Measurements from ENCODE around the gene NUDT3. TPM values are rescaled to one million over a fixed set of nuclear protein-coding genes. Genes with fewer than 3 reads are reported as not detected.

The NUDT3 gene
- total and polyA plus RNA-seq, 2 experiments from 2014 or later = 18.6 to 26.1 TPM

DNA sequence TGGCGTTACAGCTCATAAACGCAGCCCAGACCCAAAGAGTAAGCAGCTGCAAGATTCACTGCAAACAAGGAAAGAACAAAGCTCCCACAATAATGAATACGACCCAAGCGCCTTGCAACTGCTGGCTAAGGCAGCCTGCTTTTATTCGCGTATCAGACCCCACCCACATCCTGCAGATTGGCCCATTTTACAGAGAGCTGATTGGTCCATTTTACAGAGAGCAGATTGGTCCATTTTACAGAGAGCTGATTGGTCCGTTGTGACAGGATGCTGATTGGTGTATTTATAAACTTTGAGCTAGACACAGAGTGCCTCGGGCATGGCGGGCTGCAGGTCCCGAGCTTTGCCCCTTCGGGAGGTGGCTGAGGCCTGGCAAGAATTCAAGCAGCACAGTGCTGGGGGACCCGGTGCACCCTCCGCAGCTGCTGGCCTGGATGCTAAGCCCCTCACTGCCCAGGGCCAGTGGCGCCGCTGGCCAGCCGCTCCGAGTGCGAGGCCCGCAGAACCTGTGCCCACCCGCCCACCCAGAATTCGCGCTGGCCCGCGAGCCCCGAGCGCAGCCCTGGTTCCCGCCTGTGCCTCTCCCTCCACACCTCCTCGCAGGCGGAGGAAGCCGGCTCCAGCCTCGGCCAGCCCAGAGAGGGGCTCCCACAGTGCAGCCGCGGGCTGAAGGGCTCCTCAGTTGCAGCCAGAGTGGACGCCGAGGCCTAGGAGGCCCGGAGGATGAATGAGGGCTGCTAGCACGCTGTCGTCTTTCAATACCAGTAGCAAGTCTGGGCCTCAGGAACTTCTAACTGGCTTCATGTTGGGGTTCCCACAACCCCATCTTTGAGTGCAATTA, 44.6 kb upstream of the NUDT3 start:
- Histone ChIP-seq H3K36me3 (no peaks in the 10 kb centered on the region), H3K4me1 (ENCODE audit: low read depth) (no peaks in the 10 kb centered on the region), H3K9me3 (ENCODE audit: low read depth) (no peaks in the 10 kb centered on the region), H3K27ac (no peak overlapping the region), H3K27me3 (no peaks in the 10 kb centered on the region), H3K4me3 (no peak overlapping the region)
- TF ChIP-seq, protein P1, sequence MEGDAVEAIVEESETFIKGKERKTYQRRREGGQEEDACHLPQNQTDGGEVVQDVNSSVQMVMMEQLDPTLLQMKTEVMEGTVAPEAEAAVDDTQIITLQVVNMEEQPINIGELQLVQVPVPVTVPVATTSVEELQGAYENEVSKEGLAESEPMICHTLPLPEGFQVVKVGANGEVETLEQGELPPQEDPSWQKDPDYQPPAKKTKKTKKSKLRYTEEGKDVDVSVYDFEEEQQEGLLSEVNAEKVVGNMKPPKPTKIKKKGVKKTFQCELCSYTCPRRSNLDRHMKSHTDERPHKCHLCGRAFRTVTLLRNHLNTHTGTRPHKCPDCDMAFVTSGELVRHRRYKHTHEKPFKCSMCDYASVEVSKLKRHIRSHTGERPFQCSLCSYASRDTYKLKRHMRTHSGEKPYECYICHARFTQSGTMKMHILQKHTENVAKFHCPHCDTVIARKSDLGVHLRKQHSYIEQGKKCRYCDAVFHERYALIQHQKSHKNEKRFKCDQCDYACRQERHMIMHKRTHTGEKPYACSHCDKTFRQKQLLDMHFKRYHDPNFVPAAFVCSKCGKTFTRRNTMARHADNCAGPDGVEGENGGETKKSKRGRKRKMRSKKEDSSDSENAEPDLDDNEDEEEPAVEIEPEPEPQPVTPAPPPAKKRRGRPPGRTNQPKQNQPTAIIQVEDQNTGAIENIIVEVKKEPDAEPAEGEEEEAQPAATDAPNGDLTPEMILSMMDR (IDR thresholded peaks at IDR 0.05; ENCODE audit: low read depth, low read length) = no peak
- DNase-seq (ENCODE audit: low read depth in 1 of 2, low spot score in 1 of 2) = no peak

DNA sequence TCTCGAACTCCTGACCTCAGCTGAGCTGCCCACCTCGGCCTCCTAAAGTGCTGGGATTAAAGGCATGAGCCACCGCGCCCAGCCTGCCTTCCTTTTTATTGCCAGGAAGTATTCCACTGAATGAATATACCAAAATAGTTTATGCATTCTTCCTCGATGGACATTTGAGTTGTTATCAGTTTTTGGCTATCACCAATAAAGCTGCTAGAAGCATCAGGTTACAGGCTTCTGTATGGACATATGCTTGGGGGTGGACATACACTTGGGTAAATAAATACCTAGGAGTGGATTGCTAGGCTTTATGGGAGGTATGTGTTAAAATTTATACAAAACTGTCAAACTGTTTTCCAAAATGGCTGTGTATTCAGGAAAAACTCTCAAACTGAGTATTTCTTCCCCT, 43.4 kb upstream of the NUDT3 start:
- no peak for DNase-seq (ENCODE audit: low read depth in 1 of 2, low spot score in 1 of 2)
- Histone ChIP-seq H3K9me3 (ENCODE audit: low read depth) (no peaks in the 10 kb centered on the region), H3K4me3 (no peak overlapping the region), H3K4me1 (ENCODE audit: low read depth) (no peaks in the 10 kb centered on the region), H3K36me3 (no peaks in the 10 kb centered on the region), H3K27me3 (no peaks in the 10 kb centered on the region), H3K27ac (no peak overlapping the region)
- TF ChIP-seq, protein P1 (IDR thresholded peaks at IDR 0.05; ENCODE audit: low read depth, low read length) = no peak

DNA sequence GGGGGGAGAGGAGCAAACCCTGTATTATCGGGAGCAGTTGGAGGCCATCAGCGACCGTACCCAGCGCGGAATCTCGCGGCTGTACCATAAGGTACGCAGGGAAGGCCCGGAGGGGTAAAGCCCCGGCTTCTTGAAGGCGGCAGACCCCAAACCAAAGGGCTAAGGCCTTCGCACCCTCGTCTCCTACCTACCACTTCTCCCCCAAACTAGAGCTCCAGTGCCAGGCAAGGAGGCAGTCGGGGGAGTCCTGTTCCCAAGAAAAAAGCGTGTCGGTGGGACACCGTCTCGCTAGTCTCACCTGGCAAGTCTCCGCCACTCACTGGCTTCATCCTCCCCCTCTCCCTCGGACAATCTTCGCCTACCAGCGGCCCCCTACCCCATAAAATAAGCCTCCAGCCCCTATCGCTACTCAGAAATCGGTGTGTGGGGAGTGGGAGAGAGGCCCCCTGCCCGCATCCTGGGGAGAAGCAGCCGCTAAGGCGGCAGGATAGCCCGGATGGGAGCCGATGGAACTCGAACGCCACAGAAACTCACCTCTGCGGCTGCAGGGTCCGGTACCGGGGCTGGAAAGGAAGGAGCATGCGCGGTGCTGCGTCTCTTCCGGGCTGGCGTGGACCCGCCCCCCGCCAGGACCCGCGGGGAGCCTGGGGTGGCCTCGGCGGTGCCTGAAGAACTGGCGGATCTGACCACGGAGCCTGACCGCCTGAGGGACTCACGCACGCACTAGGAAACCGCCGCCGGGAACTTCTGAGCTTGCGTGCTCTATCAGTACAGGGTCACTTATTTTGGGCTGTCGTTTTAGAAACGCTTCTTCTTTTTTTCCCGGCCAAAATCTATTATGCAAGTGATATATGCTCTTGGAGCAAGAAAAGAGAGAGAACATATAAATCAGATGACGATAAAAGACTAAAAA, 33.3 kb upstream of the NUDT3 start, which contains the start of gene RPS10:
RPS10 (minus strand) TSS at position 572 of the 913 bp plus-strand sequence. CDS start 848 bp downstream, outside the sequence.
- Histone ChIP-seq H3K9me3 (ENCODE audit: low read depth) (no peaks in the 10 kb centered on the region), H3K36me3 (peaks cover 33% of the 10 kb centered on the region), H3K27ac (peak within 1 kb of the TSS; percentile 83), H3K4me3 (peak within 1 kb of the TSS; percentile 91), H3K4me1 (ENCODE audit: low read depth) (peaks cover 9% of the 10 kb centered on the region), H3K27me3 (no peaks in the 10 kb centered on the region)
- peak; percentile 96 for DNase-seq (ENCODE audit: low read depth in 1 of 2, low spot score in 1 of 2)
- TF ChIP-seq, protein P1 (IDR thresholded peaks at IDR 0.05; ENCODE audit: low read depth, low read length) = no peak

DNA sequence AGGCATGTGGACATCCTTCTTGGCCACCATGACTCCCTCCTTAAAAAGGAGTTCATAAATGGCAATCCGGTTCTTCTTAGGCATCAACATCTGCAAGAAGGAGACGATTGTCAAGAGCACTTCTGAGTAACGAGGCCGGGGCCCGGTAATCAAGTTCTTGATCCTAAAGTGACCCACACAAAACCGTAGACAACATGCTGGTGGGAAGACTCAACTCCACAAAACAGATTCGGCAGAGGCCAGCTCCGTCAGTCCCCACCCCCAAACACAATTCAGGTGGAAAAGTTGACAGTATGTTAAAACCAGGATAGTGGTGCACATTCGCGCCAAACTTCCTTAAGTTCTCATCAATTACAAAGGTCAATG, 32.6 kb upstream of the NUDT3 start:
- Histone ChIP-seq H3K27ac (peak overlapping the region; percentile 83), H3K36me3 (peaks cover 38% of the 10 kb centered on the region), H3K4me3 (peak overlapping the region; percentile 91), H3K27me3 (no peaks in the 10 kb centered on the region), H3K9me3 (ENCODE audit: low read depth) (no peaks in the 10 kb centered on the region), H3K4me1 (ENCODE audit: low read depth) (peaks cover 9% of the 10 kb centered on the region)
- TF ChIP-seq, protein P1 (IDR thresholded peaks at IDR 0.05; ENCODE audit: low read depth, low read length) = no peak
- DNase-seq (ENCODE audit: low read depth in 1 of 2, low spot score in 1 of 2) = no peak

DNA sequence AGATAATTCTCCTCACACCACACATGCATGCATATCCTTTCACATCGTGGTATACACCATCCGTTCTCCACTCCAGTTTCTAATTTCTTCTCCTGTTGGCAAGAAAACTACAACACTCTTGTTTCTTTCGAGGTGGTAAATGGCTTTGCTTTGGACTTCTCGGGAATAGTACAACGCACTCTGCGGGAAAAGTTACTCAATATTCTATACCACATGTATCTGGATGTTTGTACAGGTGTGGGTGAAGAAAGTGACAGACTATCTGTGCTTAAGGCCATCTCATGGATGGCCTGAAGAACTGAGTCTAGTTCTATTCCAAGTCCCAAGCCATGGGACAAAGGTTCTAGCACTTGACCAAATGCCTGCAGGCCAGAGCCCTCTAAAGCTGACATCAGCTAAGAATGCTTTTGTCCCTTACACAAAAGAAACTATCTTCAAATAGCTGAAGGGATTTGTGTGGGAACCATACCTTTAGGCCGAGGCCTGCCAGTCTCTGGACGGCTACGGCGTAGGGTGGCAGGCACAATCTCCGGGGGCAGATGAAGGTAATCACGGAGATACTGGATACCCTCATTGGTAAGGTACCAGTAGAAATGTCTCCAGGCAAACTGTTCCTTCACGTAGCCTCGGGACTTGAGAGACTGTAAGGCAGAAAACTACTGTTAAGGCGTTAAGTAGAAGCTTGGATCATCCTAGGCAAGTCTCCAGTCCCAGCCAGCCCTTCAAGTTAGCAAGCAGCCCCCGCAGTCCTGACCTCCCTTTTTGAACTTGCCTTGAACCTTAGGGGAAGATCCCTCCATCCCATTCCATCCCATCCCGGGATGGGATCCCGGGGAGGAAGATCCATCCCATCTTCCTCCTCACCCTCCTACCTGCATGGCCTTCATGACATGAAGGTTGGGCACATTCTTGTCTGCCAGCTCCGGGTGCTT, 32.0 kb upstream of the NUDT3 start:
- Histone ChIP-seq H3K4me3 (peak overlapping the region; percentile 91), H3K36me3 (peaks cover 44% of the 10 kb centered on the region), H3K4me1 (ENCODE audit: low read depth) (peaks cover 9% of the 10 kb centered on the region), H3K27me3 (no peaks in the 10 kb centered on the region), H3K27ac (no peak overlapping the region), H3K9me3 (ENCODE audit: low read depth) (no peaks in the 10 kb centered on the region)
- DNase-seq (ENCODE audit: low read depth in 1 of 2, low spot score in 1 of 2) = no peak
- TF ChIP-seq, protein P1 (IDR thresholded peaks at IDR 0.05; ENCODE audit: low read depth, low read length) = no peak
